ENCODE data around the gene KYAT1.
"Not testable (repeated sequence)": the region's sequence is repeated elsewhere in the genome, so short reads cannot be mapped to it uniquely, and the experiment has no call there.

Gene KYAT1

DNA sequence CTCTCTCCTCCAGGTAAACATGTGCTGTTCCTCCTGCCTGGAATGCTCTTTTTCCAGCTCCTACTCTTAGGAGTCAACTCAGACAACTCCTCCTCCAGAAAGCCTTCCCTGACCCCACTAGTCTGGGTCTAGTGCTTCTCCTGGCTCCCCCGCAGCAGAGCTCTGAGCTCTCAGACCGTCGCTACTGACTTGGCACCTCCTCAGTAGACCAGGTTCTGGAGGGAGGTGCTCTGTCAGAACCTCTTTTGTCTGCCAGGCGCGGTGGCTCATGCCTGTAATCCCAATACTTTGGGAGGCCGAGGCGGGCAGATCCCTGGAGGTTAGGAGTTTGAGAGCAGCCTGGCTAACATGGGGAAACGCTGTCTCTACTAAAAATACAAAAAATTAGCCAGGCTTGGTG is 3.6 kb upstream of the KYAT1 start:
- DNase-seq (ENCODE audit: low read depth in 2 of 2): no peak

DNA sequence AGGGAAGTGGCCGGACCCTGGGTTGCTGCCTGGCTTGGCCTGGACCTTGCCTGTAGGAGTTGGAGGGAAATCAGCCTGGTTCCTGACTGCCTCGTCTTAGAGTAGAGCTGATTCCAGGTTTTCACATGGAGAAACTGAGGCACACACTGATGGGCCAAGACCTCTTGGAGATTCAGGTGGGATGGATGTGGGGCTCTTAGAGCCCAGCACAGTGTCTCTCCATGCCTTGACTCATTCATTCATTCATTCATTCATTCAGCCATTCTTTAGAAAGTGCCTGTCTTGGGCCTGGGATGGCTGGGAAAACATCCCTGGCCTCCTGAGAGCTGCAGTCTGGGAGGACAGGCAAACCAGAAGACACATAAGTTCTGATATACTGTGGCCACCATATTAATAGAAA is 2.4 kb upstream of the KYAT1 start:
- no peak for DNase-seq (ENCODE audit: low read depth in 2 of 2)

- DNase-seq (ENCODE audit: low read depth in 2 of 2): no peak
Observed at GRCh38 chr9:128882677-128883603, 1.2 kb upstream of the KYAT1 start.

GRCh38 chr9:128877852-128878251 is 3.9 kb downstream of the KYAT1 start:
- DNase-seq (ENCODE audit: low read depth in 2 of 2): no peak

DNA sequence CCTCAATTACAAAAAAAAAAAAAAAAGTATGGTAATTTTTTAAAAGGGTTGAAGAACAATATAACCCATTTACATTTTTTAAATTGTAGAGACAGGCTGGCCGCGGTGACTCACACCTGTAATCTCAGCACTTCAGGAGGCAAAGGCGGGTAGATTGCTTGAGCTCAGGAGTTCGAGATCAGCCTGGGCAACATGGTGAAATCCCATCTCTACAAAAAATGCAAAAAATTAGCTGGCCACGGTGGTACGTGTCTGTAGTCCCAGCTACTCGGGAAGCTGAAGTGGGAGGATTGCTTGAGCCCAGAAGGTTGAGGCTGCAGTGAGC is 10.8 kb downstream of the KYAT1 start:
- DNase-seq (ENCODE audit: low read depth in 2 of 2): not testable (repeated sequence)

GRCh38 chr9:128870128-128870940 is 11.4 kb downstream of the KYAT1 start:
- DNase-seq (ENCODE audit: low read depth in 2 of 2): no peak

DNA sequence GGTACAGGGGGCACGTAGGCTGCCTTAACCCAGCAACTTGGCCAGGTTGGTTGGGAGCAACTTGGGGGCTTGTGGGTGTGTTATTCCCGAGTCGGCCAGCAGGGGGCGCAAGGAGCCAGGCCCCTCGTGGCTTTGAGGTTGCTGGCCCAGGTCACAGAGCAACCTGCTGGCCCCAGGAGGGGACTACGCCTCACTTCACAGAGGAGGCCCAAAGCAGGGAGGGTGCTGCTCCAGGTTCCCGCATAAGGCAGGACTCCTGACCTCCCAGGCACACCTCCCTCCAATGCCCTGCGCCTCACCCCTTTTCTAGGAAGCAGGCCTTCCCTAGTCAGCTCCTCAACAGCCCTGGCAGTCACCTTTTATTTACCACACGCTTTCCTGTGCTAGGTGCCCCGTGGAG is 18.1 kb downstream of the KYAT1 start:
- DNase-seq (ENCODE audit: low read depth in 2 of 2): peak; percentile 68

DNA sequence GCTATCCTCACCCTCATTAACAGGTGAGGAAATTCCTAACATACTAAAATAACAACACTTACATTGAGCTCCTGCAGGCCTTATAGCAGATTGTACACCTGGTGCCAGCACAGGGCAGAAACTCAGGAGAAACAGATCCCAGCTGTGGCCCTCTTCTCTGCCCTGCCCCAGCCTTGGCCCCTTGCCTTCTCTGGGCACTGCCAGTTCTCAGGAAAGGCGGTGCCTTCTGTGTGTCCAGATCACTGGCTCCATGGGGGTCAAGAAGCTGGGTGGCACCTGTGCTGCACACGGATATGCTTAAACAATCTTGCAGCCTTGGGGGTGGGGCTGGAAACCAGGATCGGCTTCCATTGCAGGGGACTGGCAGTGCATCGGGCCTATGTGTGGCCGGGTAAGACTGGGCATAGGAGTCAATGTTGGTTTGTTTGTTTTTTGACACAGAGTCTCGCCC is 19.3 kb downstream of the KYAT1 start:
- DNase-seq (ENCODE audit: low read depth in 2 of 2): no peak

GRCh38 chr9:128861501-128861900 is 20.2 kb downstream of the KYAT1 start:
- DNase-seq (ENCODE audit: low read depth in 2 of 2): no peak

DNA sequence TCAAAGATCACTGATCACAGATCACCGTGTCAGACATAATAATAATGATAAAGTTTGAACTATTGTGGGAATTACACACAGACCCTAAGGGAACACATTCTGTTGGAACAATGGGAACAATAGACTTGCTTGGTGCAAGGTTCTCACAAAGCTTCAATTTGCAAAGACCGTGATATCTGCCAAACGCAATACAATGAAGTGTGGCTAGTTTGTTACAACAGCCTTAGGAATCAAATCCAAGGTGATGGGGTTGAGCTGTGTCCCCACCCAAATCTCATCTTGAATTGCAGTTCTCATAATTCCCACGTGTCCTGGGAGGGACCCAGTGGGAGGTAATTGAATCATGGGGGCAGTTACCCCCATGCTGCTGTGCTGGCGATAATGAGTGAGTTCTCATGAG is 20.8 kb downstream of the KYAT1 start:
- no peak for DNase-seq (ENCODE audit: low read depth in 2 of 2)

DNA sequence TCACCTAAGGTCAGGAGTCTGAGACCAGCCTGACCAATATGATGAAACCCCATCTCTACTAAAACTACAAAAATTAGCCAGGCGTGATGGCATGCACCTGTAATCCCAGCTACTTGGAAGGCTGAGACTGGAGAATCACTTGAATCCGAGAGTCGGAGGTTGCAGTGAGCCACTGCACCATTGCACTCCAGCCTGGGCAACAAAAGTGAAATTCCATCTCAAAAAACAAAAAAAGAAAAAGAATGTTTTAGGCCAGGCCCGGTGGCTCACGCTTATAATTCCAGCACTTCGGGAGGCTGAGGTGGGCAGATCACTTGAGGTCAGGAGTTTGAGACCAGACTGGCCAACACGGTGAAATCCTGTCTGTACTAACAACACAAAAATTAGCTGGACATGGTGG is 23.3 kb downstream of the KYAT1 start:
- not testable (repeated sequence) for DNase-seq (ENCODE audit: low read depth in 2 of 2)

DNA sequence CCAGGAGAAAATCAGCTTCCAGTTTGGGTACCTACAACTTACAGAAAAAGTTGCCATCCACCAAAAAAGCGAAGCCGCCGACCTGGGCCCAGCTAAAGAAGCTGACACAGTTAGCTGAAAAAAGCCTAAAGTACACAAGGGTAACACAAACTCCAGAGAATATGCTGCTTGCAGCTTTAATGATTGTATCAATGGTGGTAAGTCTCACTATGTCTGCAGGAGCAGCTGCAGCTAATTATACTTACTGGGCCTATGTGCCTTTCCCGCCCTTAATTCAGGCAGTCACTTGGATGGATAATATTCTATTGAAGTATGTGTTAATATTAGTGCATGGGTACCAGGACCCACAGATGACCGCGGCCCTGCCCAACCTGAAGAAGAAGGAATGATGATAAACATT is 27.3 kb downstream of the KYAT1 start:
- DNase-seq (ENCODE audit: low read depth in 2 of 2): not testable (repeated sequence)

DNA sequence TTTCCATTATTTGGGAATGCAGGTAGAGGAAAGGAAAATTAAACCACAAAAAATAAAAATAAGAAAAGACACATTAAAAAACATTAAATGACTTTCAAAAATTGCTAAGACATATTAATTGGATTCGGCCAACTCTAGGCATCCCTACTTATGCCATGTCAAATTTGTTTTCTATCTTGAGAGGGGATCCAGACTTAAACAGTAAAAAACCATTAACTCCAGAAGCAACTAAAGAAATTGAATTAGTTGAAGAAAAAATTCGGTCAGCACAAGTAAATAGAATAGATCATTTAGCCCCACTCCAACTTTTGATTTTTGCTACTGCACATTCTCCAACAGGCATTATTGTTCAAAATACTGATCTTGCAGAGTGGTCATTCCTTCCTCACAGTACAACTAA is 29.1 kb downstream of the KYAT1 start:
- DNase-seq (ENCODE audit: low read depth in 2 of 2): not testable (repeated sequence)

DNA sequence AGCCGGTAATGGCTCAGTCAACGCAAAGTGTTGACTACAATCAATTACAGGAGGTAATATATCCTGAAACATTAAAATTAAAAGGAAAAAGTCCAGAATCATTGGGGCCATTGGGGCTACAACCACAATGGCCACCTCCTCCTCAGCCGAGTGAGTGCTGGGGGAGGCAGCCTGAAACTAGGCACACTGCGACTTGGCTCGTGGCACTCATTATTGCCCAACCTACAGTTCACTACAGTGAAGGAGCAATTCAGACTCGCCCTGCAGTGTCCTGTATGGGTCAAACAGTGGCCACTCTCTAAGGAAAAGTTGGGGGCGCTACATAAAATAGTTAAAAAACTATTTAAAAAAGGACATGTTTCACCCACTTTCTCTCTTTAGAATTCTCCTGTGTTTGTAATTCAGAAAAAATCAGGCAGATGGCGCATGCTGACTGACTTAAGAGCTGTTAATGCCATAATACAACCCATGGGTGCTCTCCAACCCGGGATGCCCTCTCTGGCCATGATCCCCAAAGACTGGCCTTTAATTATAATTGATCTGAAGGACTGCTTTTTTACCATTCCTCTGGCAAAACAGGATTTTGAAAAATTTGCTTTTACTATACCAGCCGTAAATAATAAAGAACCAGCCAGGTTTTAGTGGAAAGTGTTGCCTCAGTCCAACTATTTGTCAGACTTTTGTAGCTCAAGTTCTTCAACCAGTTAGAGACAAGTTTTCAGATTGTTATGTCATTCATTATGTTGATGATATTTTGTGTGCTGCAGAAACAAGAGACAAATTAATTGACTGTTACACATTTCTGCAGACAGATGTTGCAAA is 29.8 kb downstream of the KYAT1 start:
- not testable (repeated sequence) for DNase-seq (ENCODE audit: low read depth in 2 of 2)

DNA sequence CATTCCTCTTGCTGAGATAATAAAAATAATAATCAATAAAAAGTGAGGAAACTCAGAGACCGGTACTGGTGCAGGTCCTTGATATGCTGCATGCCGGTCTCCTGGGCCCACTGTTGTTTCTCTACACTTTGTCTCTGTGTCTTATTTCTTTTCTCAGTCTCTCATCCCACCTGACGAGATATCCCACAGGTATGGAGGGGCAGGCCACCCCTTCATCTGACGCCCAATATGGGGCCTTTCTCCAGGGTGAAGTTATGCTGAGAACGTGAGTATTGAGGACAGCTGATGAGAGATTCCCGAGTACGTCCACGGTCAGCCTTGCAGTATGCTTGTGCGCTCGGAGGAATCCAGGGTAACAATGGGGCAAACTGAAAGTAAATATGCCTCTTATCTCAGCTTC is 30.7 kb downstream of the KYAT1 start:
- not testable (repeated sequence) for DNase-seq (ENCODE audit: low read depth in 2 of 2)

GRCh38 chr9:128847803-128848202 is 33.9 kb downstream of the KYAT1 start:
- DNase-seq (ENCODE audit: low read depth in 2 of 2): no peak

DNA sequence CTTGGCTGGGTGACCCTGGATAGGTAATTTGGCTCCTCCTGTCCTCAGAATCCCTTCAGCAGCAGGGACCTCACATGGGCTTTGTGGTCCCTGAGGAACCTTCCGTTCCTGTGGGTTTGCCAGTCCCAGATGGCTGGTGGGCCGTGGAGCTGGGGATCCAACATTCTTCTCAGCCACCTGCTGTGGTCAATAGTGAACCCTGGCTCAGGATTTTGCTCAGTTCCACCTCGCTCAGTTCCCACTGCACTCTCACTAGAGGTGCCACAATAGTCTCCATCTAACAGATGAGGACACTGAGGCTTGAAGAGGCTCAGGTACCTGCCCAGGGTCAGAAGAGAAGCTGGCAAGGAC is 35.1 kb downstream of the KYAT1 start:
- no peak for DNase-seq (ENCODE audit: low read depth in 2 of 2)

- no peak for DNase-seq (ENCODE audit: low read depth in 2 of 2)
Observed at GRCh38 chr9:128845186-128845931, 36.4 kb downstream of the KYAT1 start.

DNA sequence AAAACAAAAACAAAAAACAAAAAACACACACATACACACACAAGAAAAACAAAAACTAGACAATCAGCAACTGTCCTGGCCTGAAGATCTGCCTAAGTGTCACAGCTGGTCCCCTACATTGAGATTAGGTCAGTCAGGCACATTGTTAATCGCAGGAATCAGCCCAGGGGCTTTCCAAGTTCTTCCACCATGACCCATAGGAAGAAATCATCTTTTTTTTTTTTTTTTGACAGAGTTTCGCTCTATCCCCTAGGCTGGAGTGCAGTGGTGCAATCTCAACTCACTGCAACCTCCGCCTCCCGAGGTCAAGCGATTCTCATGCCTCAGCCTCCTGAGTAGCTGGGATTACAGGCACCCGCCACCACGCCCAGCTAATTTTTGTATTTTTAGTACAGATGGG is 38.6 kb downstream of the KYAT1 start:
- DNase-seq (ENCODE audit: low read depth in 2 of 2): not testable (repeated sequence)

DNA sequence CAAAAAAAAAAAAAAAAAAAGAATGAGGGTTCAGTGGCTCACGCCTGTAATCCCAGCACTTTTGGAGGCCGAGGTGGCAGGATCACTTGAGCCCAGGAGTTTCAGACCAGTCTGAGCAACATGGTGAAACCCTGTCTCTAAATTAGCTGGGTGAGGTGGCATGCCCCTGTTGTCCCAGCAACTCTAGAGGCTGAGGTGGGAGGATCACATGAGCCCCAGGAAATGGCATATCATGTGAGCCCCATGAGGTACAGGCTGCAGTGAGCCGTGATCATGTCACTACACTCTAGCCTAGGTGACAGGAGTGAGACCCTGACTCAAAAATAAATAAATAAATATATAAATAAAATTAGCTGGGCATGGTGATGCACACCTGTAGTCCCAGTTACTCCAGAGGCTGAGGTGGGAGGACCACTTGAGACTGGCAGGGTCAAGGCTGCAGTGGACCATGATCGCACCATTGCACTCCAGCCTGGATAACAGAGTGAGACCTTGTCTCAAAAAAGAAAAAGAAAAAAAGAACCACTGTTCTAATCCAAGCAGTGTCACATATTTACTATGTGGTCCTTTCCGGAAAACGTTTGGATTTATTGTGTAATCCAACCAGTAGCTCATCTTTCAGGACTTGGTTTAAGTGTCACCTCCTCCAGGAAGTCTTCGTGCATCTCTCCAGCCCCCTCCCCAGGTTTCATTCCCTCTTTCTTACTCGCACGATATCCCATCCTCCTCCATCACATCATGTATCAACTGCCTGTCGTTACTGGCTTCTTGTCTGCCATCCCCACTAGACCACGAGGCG is 39.9 kb downstream of the KYAT1 start:
- no peak for DNase-seq (ENCODE audit: low read depth in 2 of 2)

DNA sequence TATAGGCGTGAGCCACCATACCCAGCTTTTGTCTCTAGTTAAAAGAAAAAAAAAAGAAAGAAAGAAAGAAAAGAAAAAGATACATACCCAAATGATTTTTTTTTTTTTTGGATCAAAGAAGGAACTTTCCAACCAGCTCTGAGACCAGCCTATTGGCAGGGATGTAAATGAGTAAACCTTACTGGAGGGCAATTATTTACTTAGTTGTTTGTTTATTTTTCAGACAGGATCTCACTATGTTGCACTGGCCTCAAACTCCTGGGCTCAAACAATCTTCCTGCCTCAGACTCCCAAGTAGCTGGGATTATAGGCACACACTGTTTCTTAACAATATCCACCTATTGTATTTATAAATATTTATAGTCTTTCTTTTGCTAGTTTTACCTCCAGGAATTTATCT is 41.2 kb downstream of the KYAT1 start:
- DNase-seq (ENCODE audit: low read depth in 2 of 2): no peak
